ENCODE measurements around the gene OR2T35.
"Not testable (repeated sequence)": the region's sequence is repeated elsewhere in the genome, so short reads cannot be mapped to it uniquely, and the experiment has no call there.

DNA sequence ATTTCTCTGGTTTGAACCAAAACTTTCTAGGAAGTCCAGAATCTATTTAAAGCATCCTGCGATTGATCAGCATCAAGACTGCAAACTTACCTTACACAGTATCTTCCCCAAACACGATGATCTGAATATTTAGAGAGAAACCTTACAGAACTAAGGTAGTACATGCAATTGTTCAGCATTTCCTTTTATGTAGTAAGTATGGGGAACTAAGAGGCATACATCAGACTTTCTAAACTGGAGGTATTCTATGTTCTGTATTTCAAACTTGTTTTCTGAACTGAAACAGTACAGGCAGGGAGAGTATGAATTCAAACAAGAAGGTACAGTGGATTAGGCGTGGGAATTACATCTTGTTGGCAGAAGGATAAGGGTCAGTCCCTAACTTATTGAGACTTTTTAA lies 10.3 kb upstream of the OR2T35 start, which contains the start of gene OR2T27:
- TF ChIP-seq, protein P1, sequence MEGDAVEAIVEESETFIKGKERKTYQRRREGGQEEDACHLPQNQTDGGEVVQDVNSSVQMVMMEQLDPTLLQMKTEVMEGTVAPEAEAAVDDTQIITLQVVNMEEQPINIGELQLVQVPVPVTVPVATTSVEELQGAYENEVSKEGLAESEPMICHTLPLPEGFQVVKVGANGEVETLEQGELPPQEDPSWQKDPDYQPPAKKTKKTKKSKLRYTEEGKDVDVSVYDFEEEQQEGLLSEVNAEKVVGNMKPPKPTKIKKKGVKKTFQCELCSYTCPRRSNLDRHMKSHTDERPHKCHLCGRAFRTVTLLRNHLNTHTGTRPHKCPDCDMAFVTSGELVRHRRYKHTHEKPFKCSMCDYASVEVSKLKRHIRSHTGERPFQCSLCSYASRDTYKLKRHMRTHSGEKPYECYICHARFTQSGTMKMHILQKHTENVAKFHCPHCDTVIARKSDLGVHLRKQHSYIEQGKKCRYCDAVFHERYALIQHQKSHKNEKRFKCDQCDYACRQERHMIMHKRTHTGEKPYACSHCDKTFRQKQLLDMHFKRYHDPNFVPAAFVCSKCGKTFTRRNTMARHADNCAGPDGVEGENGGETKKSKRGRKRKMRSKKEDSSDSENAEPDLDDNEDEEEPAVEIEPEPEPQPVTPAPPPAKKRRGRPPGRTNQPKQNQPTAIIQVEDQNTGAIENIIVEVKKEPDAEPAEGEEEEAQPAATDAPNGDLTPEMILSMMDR (IDR thresholded peaks at IDR 0.05), result not testable (repeated sequence)
- TF ChIP-seq ZFX (IDR thresholded peaks at IDR 0.05; ENCODE audit: borderline replicate concordance), result not testable (repeated sequence)
